ENCODE results near the gene DNAJC30.
A peak's percentile ranks its signal among the peaks of the same experiment; 100 is the strongest.
"Not testable (repeated sequence)": the region's sequence is repeated elsewhere in the genome, so short reads cannot be mapped to it uniquely, and the experiment has no call there.

The DNAJC30 gene

DNA sequence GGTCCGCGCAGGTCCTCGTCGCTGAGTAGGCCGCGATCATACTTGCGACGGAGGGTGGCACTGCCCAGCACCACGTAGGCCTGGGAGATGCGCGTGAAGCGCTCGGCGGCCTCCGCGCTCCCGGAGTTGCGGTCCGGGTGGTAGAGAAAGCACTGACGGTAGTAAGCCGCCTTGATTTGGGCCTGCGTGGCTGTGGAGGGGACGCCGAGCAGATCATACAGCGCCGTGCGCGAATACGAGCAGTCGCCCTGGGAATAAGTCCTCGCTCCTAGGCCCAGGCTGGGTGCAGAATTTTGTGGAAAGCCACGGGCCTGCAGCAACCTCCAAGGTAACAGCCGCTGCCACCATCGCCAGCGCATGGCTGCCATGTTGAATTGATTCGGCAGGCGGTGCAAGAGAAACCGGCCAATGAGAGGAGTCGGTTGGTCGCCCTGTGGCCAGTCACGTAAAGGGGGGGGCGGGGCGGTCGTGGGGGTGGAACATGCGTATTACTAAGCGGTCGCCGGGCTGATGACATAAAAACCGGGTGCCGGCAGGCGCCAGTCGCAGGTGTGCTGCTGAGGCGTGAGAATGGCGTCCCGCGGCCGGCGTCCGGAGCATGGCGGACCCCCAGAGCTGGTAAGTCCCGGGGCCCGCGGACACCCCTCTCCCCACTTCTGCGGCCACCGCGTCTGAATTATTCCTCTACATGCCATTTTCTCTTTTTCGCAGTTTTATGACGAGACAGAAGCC is at the start of gene DNAJC30, which contains the start of gene BUD23:
Gene DNAJC30, minus strand, starts transcription at position 398 of the 732 bp plus-strand sequence. Its CDS starts 30 bp downstream, at position 368.
Gene BUD23, plus strand, starts transcription at position 542 of the 732 bp plus-strand sequence. Its CDS starts 29 bp downstream, at position 571.
- peak; percentile 93 to 96 for DNase-seq

DNA sequence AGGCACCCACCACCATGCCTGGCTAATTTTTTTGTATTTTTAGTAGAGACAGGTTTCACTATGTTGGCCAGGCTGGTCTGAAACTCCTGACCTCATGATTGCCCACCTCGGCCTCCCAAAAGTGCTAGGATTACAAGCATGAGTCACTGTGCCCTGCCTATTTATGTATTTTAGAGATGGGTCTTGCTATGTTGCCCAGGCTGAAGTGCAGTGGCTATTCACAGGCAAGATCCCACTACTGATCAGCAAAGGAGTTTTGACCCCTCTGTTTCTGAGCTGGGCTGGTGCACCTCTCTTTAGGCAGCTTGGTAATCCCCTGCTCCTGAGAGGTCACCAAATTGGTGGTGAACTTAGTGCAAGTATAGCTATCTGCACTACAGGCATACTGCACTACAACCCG is 49.1 kb upstream of the DNAJC30 start:
- no peak for DNase-seq

DNA sequence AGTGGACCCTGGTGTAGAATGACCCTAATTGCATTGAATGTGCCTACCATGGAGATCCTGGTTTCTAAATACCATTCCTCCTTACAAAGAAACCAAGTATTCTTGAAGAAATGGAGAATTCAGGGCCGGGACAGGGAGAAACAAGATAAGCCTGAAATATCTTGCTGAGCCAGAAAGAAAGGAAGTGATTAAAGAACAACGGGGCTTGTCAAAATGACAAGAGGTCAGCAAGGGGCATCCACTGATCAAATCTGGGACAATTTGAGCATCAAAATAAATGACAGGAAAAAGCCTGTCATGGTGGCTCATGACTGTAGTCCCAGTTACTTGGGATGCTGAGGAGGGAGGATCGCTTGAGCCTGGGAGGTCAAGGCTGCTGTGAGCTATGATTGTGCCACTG is 47.2 kb upstream of the DNAJC30 start:
- no peak for DNase-seq

DNA sequence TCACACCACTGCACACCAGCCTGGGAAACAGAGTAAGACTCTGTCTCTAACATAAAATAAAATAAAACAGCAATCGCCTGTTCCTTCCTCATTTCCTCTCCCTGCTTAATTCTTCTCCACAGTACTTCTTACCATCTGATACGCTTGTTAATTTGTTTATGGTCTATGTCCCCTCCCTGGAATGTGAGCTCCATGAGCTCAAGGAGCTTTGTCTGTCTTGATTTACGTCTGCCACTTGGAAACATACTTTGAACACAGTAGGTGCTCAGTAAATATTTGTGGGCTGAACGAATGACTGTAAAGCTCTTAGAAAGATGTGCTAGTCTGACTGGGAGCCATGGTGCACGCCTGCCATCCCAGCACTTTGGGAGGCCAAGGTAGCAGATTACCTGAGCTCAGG is 45.3 kb upstream of the DNAJC30 start:
- no peak for DNase-seq

- no peak for DNase-seq
Measured at GRCh38 chr7:73727952-73728351, 44.7 kb upstream of the DNAJC30 start.

DNA sequence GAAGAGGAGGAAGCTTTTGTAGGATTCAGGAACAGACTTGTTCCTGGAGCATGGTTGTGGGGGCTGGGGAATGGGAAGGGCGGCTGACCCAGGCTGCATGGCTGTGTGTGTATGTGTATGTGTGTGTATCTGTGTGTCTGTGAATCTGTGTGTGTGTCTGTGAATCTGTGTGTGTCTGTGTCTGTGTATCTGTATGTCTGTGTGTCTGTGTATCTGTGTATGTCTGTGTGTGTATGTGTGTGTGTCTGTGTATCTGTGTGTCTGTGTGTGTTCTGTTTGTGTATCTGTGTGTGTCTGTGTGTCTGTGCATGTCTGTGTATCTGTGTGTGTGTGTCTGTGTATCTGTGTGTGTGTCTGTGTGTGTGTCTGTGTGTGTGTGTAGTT is 42.8 kb upstream of the DNAJC30 start:
- DNase-seq, result no peak

DNA sequence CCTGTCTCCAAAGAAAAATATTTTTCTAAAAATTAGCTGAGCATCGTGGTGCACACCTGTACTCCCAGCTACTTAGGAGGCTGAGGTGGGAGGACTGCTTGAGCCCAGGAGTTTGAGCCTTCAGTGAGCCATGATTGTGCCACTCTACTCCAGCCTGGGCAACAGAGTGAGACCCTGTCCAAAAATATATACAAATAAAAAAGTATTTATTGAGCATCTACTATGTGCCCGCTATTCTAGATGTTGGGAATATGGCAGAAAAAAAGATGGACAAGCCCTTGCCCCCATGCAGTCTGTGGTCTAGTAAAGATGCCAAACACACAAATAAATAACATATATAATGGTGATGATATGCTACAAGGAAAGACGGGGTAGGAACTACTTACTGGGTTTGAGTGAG is 40.6 kb upstream of the DNAJC30 start:
- no peak for DNase-seq

DNA sequence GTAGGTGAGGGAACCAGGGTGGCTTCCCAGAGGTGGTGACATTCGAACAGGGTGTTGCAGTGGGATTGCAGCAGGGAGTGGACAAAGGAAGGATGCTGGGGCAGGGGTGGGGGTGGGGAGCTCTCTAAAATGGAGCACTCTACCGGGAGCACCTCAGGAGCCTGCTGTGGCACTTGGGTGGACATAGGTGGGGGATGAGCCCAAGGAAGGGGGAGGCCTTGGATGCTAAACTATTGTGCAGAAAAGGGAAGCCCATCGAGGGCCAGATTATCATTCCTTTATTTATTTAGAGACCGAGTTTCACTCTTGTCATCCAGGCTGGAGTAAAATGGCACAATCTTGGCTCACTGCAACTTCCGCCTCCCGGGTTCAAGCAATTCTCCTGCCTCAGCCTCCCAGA is 39.5 kb upstream of the DNAJC30 start:
- DNase-seq, result no peak

DNA sequence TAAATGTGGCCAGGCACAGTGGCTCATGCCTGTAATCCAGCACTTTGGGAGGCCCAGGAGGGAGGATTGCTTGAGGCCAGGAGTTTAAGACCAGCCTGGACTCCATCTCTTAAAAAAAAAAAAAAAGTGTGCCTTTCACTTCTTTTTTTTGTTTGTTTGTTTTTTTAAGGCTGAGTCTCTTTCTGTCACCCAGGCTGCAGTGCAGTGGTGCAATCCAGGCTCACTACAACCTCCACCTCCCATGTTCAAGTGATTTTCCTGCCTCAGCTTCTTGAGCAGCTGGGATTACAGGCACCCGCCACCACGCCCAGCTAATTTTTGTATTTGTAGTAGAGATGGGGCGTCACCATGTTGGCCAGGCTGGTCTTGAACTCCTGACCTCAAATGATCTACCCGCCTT is 38.9 kb upstream of the DNAJC30 start:
- not testable (repeated sequence) for DNase-seq

DNA sequence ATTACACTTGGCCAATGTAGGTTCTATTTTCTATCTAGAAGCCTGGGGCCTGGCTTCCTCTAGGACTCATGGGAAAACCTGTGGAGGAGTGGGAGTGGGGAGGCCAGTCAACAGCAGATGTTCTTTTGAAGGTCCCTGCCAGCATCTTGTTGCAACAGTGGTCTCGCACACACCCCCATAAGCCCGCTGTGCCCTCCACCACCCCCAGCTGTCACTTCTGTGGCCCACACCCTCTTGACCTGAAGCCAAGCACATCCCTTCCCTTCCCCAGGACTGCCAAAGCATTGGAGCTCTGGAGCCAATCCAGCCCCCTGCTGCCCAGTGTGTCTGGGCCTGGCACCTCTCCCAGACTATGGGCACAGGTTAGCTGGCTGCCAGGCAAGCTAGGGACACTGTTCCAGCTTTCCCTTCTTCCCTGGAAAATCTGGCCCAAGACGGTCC is 38.1 kb upstream of the DNAJC30 start:
- peak; percentile 41 to 42 for DNase-seq

GRCh38 chr7:73720443-73720842 is 37.2 kb upstream of the DNAJC30 start:
- not testable (repeated sequence) for DNase-seq

DNA sequence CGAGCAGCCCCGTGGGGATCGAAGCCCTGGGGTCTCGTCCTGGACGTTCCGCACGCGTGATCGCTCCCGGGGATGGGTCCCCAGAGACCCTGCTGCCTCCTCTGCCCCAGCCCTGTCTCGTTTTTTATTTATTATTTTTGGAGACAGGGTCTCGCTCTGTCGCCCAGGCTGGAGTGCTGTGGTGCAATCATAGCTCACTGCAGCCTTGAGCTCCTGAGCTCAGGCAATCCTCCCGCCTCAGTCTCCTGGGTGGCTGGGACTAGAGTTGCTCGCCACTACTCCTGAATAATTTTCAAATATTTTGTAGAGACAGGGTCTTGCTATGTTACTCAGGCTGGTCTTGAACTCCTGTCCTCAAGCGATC is 36.5 kb upstream of the DNAJC30 start:
- no peak for DNase-seq

GRCh38 chr7:73718905-73719805 is 35.9 kb upstream of the DNAJC30 start, which contains the start of gene STX1A:
Gene STX1A (minus strand): TSS chr7:73719669. CDS start chr7:73719631, 38 bp downstream.
- DNase-seq, result peak in 1 of 2 donors; percentile 69

- no peak for DNase-seq
Measured at GRCh38 chr7:73718438-73718881, 35.2 kb upstream of the DNAJC30 start.

DNA sequence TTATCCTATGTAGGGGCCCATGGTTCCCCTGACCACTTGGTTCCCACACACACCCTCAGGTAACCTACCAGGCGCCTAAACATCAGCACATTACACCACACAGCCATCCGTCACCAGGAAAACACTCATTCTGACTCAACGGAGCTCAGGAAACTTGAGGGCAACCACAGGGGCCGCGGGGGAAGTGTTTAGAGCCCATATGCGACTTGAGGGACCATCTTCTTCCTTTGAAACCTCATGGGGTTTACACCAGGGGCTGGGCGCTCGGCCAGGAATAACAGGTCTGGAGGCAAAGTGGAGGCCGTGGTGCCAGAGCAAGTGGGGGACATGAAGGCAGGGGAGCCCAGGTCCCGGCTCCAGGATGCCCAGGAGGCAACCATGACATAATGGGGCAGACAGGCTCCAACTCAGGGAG is 34.7 kb upstream of the DNAJC30 start:
- no peak for DNase-seq

GRCh38 chr7:73717025-73717807 is 34.0 kb upstream of the DNAJC30 start:
- DNase-seq, result peak in 1 of 2 donors; percentile 33

- DNase-seq, result no peak
Measured at GRCh38 chr7:73716318-73716890, 33.2 kb upstream of the DNAJC30 start.

DNA sequence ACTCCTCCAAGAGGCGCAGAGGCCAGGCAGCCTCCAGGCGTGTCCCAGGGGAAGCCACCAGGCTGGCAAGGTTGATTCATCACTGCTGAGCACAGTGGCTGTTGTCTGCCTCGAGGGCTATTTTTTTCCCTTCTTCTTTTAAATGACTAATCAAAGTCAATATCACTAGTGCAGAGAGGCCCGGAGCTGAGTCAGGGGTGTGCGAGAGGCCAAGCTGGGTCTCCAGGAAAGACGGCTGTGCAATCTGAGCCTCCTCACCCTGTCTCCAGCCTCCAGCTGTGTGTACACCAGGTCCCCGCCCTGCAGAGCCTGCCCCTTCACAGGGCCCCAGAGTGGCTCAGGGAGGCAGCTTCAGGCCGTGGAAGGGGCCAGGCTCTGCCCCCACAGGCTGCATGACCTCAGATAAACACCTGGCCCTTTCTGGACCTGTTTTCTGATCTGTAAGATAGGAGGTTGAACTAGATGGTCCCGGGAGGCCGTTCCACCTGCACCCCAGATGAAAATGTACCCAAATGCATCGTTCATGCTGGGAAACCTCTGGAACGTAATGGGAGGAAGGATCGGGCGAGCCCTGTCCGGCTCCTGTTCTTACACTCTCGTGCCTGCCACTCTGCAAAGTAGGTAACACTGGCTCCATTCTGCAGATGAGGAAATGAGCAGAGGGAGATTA is 32.5 kb upstream of the DNAJC30 start:
- DNase-seq, result no peak

GRCh38 chr7:73713319-73713718 is 30.1 kb upstream of the DNAJC30 start:
- DNase-seq, result not testable (repeated sequence)

GRCh38 chr7:73712773-73713172 is 29.5 kb upstream of the DNAJC30 start:
- DNase-seq, result no peak

DNA sequence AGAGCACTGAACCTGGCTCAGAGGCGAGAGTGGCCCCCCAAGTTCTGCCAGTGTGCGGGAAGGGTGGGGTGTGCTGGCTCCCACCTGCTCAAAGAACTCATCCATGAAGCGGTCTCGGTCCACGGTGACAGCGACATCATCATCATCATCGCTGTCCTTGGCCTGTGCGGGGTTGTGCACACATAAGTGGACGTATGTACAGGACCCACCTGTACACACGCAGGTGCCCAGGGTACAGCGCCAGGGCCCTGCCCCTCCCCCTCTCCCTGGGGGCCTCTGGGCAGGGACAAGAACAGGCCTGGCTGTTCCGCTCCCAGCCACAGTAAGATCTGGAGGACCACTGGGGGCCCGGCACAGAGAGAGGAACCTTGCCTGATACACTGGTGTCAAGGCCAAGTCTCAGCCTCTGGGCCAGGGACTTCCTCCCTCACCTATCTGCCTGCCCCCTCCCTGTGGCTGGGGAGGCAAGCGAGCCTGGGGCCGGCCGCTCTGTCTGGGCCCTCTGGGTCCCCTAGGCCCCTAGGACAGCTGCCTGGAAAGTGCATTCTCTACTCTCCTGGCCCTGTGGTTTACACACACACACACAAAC is 25.8 kb upstream of the DNAJC30 start:
- DNase-seq, result no peak

Data from hippocampal formation (tissue), 2 donors.